Colon (tissue), 2 donors: ENCODE data around the gene RTN4RL1.
"Not testable (repeated sequence)": the region's sequence is repeated elsewhere in the genome, so short reads cannot be mapped to it uniquely, and the experiment has no call there.

Experiments
- FAIRE-seq: peaks from 2 replicates; lab custom pipeline; 2012; peaks lifted over from hg19 to GRCh38; lab: Jason Lieb, UNC
- donor health status: control.
- donor health status: control.

Gene RTN4RL1

GRCh38 chr17:2024572-2025219 lies 438 bp downstream of the RTN4RL1 start:
- FAIRE-seq: no peak

GRCh38 chr17:2023692-2024571 lies 1.2 kb downstream of the RTN4RL1 start:
- no peak for FAIRE-seq

- FAIRE-seq: no peak
These were observed 1.9 kb downstream of the RTN4RL1 start for GRCh38 chr17:2023256-2023655.

DNA sequence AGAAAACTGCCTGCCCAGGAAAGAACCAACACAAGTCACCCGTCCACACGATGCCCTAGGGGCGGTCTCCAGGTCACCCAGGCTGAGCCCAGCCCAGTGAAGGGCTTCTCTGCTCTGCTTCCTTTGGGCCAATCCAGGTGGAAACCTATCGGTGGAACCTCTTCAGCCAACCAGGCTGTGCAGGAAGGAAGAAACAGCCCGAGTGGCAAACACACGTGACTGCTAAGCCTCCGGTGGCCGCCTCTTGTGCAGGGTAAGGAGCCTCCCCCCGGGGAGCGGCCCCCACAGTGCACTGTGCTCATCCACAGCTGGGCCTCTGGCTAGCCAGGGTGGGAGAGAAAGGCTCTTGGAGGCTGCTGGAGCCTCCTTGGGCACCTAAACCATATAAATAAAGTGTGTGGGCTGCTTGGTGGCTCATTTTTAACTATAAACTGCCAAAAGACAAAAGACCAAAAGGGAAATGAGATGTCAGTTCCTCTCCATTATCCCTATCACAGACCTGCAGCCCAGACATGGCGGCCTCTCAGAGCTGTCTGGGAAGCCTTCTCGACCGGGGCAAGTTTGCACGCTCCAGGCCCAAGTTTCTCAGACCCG lies 2.4 kb downstream of the RTN4RL1 start:
- FAIRE-seq: no peak

- no peak for FAIRE-seq
These were observed 4.4 kb downstream of the RTN4RL1 start for GRCh38 chr17:2020721-2021120.

DNA sequence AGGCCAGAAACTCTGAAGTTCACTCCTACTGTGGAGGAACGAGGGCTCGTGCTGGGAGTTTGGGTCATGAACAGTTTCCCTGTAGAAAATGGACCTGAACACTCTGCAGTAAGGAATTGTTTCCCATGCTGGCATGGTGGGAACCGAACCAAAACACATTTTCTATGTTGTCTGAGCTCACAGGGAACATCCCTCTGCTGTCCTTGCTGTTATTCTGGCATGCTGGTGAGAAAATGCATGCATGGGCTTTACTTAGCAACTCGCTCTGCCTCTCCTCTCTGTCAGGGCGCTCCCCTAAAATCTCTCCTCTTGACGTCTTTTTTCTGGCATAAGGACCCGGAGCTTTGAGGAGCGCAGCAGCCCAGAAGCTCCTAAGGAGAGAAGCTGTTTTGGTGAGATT lies 5.4 kb downstream of the RTN4RL1 start:
- FAIRE-seq: no peak

- FAIRE-seq: no peak
These were observed 6.2 kb downstream of the RTN4RL1 start for GRCh38 chr17:2018716-2019510.

- no peak for FAIRE-seq
These were observed 7.7 kb downstream of the RTN4RL1 start for GRCh38 chr17:2017274-2017941.

DNA sequence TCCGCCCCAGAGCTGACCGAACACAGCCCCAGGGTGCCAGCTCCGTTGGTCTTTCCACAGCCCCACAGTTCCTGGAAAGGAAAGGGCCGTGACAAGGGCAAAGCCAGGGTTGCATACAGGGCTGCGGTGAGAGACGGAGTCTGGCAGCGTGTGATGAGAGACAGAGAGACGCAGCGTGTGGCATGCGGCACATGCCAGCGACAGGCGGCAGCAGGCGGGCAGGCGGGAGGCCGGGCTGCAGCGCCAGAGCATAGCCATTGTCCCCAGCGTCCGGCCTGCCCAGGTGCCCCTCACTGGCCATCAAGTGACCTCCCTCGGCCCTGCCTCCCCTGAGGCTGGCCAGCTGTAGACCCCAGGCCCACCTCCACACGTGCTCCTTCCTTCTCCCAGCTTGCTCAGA lies 8.6 kb downstream of the RTN4RL1 start:
- FAIRE-seq: no peak

- FAIRE-seq: no peak
These were observed 9.8 kb downstream of the RTN4RL1 start for GRCh38 chr17:2015314-2015713.

DNA sequence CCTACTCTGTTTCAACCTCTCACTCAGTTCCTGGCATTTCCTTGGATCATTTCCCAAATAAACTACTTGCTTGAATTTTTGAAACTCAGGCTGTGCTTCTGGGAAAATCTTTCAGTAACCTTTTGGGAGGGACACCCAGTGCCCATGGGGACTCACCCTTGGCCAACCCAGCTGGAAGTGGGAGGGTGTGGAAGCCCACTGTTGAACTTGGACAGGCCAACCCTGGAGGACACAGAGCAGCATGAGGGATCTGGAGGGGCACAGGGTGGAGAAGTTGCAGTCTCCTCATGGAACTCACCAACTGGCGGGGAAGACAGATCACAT lies 11.2 kb downstream of the RTN4RL1 start:
- no peak for FAIRE-seq

DNA sequence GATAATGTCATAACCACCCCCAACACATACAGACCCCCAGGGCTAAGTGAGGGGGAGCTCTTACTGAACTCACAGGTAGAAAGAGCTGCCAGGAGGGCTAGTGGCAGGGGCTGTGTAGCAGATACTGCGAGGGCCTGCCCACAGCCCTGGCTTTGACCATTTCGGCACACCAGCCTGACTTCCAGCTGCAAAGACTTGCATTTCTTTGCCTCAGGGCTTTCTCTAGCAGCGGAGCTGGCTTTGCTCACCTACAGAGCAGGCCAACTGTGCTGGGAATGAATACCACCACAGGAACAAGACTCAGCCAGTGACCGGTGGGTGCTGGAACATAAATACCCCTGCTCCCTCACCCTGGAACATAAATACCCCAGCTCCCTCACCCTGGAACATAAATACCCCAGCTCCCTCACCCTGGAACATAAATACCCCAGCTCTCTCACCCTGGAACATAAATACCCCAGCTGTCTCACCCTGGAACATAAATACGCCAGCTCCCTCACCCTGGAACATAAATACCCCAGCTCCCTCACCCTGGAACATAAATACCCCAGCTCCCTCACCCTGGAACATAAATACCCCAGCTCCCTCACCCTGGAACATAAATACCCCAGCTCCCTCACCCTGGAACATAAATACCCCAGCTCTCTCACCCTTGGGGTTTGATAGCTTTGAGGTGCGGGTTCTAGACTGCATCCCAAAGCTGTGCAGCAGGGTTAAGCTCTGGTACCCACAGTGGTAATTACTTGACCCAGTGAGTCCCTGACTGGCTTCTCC lies 11.7 kb downstream of the RTN4RL1 start:
- not testable (repeated sequence) for FAIRE-seq

GRCh38 chr17:2012499-2012898 lies 12.6 kb downstream of the RTN4RL1 start:
- no peak for FAIRE-seq

- no peak for FAIRE-seq
These were observed 13.4 kb downstream of the RTN4RL1 start for GRCh38 chr17:2011411-2012371.

GRCh38 chr17:2009737-2010136 lies 15.4 kb downstream of the RTN4RL1 start:
- FAIRE-seq: no peak

GRCh38 chr17:2008332-2009126 lies 16.6 kb downstream of the RTN4RL1 start:
- FAIRE-seq: no peak

- no peak for FAIRE-seq
These were observed 20.6 kb downstream of the RTN4RL1 start for GRCh38 chr17:2004435-2004952.

DNA sequence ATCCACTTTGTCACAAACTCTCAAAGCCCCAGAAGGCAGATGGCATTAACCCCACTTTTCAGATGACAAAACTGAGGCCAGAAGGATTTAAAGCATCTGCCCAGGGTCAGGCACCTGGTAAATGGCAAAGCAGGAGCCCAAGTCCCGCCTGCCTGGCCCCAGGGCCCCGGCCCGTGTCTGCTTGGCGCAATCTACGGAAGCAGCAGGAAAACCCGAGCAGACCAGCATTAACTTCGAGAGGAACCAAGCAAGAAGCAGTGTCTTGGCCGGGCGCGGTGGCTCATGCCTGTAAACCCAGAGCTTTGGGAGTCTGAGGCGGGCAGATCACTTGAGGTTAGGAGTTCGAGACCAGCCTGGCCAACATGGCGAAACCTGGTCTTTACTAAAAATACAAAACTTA lies 21.6 kb downstream of the RTN4RL1 start:
- no peak for FAIRE-seq

DNA sequence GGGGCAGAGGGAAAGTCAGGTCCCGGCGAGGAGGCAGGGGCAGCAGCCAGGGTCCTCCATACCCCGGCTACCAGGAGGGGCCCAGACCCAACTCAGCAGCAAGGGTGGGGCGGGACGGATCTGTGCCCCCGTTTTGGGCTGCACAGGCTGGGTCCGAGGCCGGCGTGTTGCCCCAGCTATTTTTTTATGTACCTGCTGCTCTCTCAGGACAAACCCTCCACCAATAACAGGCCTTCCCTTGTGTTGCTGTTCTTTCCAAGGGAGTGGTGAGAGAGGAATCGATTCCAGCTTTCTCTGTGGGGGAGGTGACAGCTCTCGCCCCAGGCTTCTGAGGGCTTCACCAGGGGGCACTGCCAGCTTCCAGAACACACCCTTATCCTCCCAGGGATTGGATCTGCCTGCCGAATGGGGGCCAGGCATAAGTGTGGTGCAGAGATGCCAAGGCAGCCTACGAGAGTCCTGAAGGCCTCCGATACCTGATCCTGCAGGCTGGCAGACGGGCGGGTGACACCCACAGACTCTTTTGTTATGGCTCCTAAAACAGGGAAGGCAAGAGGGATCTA lies 22.3 kb downstream of the RTN4RL1 start:
- no peak for FAIRE-seq
